Measurements from ENCODE around the gene AP1M1.

GRCh38 chr19:16266586-16266942, 68.9 kb downstream of the AP1M1 start:
- no peak for TF ChIP-seq CTCF (IDR thresholded peaks at IDR 0.05)
- TF ChIP-seq REST (IDR thresholded peaks at IDR 0.05; ENCODE audit: insufficient read depth in 1 of 2, low read depth in 2 of 2, low read length in 1 of 2): no peak
- no peak for TF ChIP-seq TCF7L2 (IDR thresholded peaks at IDR 0.05; ENCODE audit: low read depth, low read length)
- TF ChIP-seq SIN3A (IDR thresholded peaks at IDR 0.05; ENCODE audit: borderline replicate concordance, insufficient read depth, low read depth, low read length): no peak

Measured in Panc1 (cell line).